Activated gamma-delta T cell treated with anti-CD3 and anti-CD28 coated beads, Interleukin-2, amount 50 U/mL, for 16 hours (primary cell): ENCODE results near the gene IMMP2L.

Experiments used
- DNase-seq: peaks from one replicate; pipeline ENCODE4 v3.0.0-alpha.2; 2020; ENCODE audit warnings: low read depth

IMMP2L gene

GRCh38 chr7:111392294-111392693, 170.0 kb downstream of the IMMP2L start:
- DNase-seq, result no peak

- DNase-seq, result no peak
Observed at GRCh38 chr7:111390000-111390399, 172.3 kb downstream of the IMMP2L start.

- no peak for DNase-seq
Observed at GRCh38 chr7:111388912-111389311, 173.4 kb downstream of the IMMP2L start.

- DNase-seq, result no peak
Observed at GRCh38 chr7:111388016-111388415, 174.3 kb downstream of the IMMP2L start.

GRCh38 chr7:111384065-111384891, 178.0 kb downstream of the IMMP2L start:
- no peak for DNase-seq

- no peak for DNase-seq
Observed at GRCh38 chr7:111383133-111383532, 179.2 kb downstream of the IMMP2L start.

- DNase-seq, result no peak
Observed at GRCh38 chr7:111381590-111381989, 180.7 kb downstream of the IMMP2L start.

GRCh38 chr7:111380945-111381344, 181.3 kb downstream of the IMMP2L start:
- no peak for DNase-seq

- DNase-seq, result no peak
Observed at GRCh38 chr7:111374027-111374426, 188.3 kb downstream of the IMMP2L start.

- DNase-seq, result no peak
Observed at GRCh38 chr7:111371437-111371836, 190.9 kb downstream of the IMMP2L start.

- DNase-seq, result no peak
Observed at GRCh38 chr7:111370002-111370401, 192.3 kb downstream of the IMMP2L start.

GRCh38 chr7:111368381-111369065, 193.8 kb downstream of the IMMP2L start:
- no peak for DNase-seq

GRCh38 chr7:111364413-111364812, 197.9 kb downstream of the IMMP2L start:
- DNase-seq, result no peak

- no peak for DNase-seq
Observed at GRCh38 chr7:111363099-111363498, 199.2 kb downstream of the IMMP2L start.

- DNase-seq, result no peak
Observed at GRCh38 chr7:111362506-111363054, 199.7 kb downstream of the IMMP2L start.

- no peak for DNase-seq
Observed at GRCh38 chr7:111358915-111359314, 203.4 kb downstream of the IMMP2L start.

- no peak for DNase-seq
Observed at GRCh38 chr7:111357691-111358090, 204.6 kb downstream of the IMMP2L start.

- no peak for DNase-seq
Observed at GRCh38 chr7:111356941-111357340, 205.4 kb downstream of the IMMP2L start.

- no peak for DNase-seq
Observed at GRCh38 chr7:111352319-111352718, 210.0 kb downstream of the IMMP2L start.

GRCh38 chr7:111346219-111346618, 216.1 kb downstream of the IMMP2L start:
- no peak for DNase-seq

- DNase-seq, result no peak
Observed at GRCh38 chr7:111343017-111343416, 219.3 kb downstream of the IMMP2L start.

GRCh38 chr7:111339006-111339405, 223.3 kb downstream of the IMMP2L start:
- no peak for DNase-seq

GRCh38 chr7:111333010-111333409, 229.3 kb downstream of the IMMP2L start:
- no peak for DNase-seq
